KOPT-K1 (cell line): ENCODE results near the gene RNF222.
"Not testable (repeated sequence)": the region's sequence is repeated elsewhere in the genome, so short reads cannot be mapped to it uniquely, and the experiment has no call there.

ENCODE experiments used
- H3K27ac ChIP-seq: fragments of 200-600 bp; sonication (generic); 2 replicates; pipeline ENCODE4 v1.5.1; 2016; ENCODE audit warnings: antibody characterized with exemption, mild to moderate bottlenecking, low read depth, low read length; ENCODE audit not compliant: poor library complexity, severe bottlenecking
- H3K36me3 ChIP-seq: fragments of 200-600 bp; sonication (generic); 2 replicates; pipeline ENCODE4 v1.5.1; 2017; ENCODE audit warnings: antibody characterized with exemption, mild to moderate bottlenecking, low read length, moderate library complexity; ENCODE audit not compliant: insufficient read depth
- H3K9me3 ChIP-seq: fragments of 200-600 bp; sonication (generic); 2 replicates; pipeline ENCODE4 v1.5.1; 2017; ENCODE audit warnings: antibody characterized with exemption, low read length, mild to moderate bottlenecking; ENCODE audit not compliant: insufficient read depth, poor library complexity, severe bottlenecking

Gene RNF222

DNA sequence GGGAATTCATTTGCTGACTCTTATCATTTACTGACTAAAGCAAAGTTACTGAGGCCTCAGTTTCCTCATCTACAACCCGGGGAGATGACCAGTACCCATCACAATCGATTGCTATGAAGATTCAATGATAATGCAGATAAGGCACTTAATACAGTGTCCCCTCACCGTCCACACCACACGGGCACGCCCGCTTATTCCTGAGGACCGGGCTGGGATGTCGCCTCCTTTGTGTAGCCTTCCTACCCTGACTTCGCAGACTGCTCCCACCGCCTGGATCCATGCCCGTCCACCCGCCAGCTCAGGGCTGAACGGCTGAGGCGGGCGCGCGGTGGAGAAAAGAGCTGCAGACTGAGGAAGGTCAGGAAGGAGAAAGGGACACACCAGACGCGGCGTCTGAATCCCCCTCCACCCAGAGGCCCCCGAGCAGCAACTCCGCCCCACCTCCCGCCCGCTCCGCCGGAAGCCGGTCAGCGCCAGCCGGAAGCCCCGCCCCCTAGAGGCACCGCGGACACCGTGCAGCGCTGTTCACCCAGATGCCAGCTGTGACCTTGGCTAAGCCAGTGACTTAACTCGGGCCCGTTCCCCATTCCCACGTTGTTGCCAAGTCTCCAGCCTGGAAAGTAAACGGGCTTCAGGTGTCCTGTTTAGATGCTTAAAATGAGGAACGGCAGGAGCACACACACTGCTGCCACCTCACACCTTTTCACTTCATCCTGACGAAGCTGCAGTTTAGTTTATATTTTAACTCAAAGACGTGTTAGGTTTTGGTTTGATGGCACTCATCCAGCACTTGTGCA is 21.2 kb downstream of the RNF222 start, which contains the start of gene KRABD2:
TSS of gene KRABD2 (minus strand) at position 434 of the 797 bp plus-strand sequence.
- peaks cover 59% of the 10 kb centered on the region for H3K36me3 ChIP-seq
- H3K9me3 ChIP-seq: no peaks in the 10 kb centered on the region
- peak within 1 kb of the TSS; percentile 80 for H3K27ac ChIP-seq

DNA sequence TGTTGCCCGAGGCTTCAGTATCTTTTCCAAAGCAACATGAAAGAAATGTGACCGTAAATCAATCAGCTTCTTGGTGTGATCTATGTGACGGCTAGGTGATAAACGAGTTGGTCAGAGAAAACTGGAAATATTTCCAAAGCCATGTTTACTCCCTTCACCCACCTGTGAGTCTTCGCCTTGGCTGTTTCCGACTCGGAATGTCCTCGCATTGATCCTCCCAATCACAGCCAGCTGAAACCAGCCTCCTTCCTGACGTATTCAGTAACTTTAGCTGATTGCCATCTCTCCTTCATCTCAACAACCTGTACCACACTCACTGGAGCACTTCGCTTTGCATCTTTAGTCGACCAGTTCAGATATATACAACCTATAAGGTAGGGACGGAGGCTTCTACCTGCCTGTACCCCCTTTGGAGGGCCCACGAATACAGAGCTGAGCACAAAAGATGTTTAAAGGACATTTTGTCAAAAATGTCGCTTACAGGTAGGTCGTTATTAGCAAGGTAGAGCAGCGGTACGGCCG is 21.8 kb downstream of the RNF222 start:
- Histone ChIP-seq H3K36me3 (peaks cover 55% of the 10 kb centered on the region), H3K9me3 (no peaks in the 10 kb centered on the region), H3K27ac (peak overlapping the region; percentile 80)

DNA sequence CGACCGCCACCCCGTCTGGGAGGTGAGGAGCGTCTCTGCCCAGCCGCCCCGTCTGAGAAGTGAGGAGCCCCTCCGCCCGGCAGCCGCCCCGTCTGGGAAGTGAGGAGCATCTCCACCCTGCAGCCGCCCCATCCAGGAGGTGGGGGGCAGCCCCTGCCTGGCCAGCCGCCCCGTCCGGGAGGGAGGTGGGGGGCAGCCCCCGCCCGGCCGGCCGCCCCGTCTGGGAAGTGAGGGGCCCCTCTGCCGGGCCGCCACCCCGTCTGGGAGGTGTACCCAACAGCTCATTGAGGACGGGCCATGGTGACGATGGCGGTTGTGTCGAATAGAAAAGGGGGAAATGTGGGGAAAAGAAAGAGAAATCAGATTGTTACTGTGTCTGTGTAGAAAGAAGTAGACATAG is 23.8 kb downstream of the RNF222 start:
- H3K9me3 ChIP-seq, H3K27ac ChIP-seq: not testable (repeated sequence)
- peaks cover 48% of the 10 kb centered on the region for H3K36me3 ChIP-seq

DNA sequence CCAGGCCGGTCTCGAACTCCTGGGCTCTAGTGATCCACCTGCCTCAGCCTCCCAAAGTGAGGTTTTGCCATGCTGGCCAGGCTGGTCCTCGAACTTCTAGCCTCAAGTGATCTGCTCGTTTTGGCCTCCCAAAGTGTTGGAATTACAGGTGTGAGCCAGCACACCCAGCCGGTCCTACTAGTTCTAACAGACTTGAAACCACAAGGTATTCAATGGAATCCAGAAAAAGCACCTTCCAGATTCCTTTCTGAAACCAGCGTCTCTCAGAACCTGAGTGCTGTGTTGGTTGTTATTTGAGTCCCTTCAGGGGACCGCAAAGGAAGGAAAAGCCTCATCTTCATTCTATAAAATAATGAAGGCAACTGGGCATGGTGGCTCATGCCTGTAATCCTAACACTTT is 25.2 kb downstream of the RNF222 start:
- peaks cover 42% of the 10 kb centered on the region for H3K36me3 ChIP-seq
- H3K27ac ChIP-seq: no peak overlapping the region
- H3K9me3 ChIP-seq: no peaks in the 10 kb centered on the region

DNA sequence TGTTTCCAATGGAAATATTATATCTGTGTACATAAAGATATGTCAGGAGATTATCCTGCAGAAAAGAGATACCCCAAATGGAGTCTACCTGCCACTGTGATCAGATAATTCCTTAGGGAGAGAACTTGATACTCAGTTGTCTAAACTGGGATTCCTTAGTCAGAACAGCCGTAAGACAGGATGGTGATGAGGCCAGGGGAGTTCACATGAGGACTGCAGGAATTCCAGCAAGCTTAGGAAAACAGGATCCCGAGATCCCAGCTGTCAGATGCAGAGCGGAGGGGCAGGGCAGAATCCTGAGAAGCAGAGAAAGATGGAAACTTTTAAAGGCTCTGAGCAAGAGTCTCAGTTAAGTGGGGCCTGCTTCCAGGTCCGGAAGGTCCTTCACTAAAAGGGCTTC is 25.8 kb downstream of the RNF222 start:
- Histone ChIP-seq H3K36me3 (peaks cover 36% of the 10 kb centered on the region), H3K27ac (no peak overlapping the region), H3K9me3 (no peaks in the 10 kb centered on the region)

DNA sequence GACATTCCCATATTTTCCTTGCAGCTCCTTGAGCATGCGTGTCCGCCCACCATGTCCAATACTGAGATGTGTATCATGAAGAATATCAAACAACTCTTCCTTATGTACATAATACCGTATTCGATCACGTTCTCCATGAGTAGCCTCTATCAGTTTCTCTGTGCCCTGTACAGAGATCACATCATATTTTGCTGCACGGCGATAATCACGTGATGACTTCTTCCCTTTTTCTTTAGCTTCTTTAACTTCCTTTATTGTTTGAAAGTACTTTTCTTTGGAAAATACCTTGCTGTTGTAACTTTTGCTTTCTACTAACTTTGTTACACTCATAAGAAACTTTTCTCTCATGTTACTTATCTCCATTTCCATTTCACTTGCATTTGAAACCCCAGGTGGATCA is 27.7 kb downstream of the RNF222 start:
- Histone ChIP-seq H3K27ac (no peak overlapping the region), H3K9me3 (no peaks in the 10 kb centered on the region), H3K36me3 (peaks cover 27% of the 10 kb centered on the region; the same call in 1 of the 2 replicates)

DNA sequence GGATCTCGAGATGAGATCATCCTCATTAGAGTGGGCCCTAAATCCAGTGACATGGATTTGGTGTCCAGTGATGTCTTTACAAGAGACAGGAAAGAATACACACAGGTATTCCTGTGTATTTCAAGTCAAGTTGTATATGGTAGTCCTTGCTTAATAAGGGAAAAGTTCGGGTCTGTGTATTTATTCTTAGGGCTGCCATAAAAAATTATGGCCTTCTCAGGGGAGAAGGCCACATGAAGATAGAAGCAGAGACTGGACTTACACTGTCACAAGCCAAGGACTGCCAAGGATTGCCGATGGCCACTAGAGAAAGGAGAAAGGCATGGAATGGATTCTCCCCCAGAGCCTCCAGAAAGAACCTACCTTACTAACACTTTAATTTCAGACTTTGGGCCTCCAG is 29.4 kb downstream of the RNF222 start:
- Histone ChIP-seq H3K27ac (no peak overlapping the region), H3K9me3 (no peaks in the 10 kb centered on the region), H3K36me3 (peaks cover 27% of the 10 kb centered on the region; the same call in 1 of the 2 replicates)

DNA sequence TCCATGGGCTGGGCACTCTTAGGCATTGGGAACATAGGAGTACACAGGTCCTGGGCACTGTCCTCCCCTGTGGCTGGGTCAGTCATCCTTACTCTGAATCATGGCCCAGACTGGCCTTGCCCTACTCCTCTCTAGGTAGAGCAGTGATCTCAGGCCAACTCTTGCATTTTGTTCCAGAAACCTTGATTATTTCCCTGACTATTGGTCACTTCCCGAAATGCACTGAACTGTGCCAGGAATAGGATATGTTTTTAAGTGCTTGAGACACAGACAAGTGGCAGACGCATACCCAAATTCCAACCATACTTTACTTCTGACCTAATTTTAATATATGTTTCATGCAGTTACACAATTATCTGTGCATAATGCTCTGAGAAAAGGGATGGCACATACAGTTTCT is 31.4 kb downstream of the RNF222 start:
- Histone ChIP-seq H3K9me3 (no peaks in the 10 kb centered on the region), H3K27ac (no peak overlapping the region), H3K36me3 (peaks cover 21% of the 10 kb centered on the region; the same call in 1 of the 2 replicates)

DNA sequence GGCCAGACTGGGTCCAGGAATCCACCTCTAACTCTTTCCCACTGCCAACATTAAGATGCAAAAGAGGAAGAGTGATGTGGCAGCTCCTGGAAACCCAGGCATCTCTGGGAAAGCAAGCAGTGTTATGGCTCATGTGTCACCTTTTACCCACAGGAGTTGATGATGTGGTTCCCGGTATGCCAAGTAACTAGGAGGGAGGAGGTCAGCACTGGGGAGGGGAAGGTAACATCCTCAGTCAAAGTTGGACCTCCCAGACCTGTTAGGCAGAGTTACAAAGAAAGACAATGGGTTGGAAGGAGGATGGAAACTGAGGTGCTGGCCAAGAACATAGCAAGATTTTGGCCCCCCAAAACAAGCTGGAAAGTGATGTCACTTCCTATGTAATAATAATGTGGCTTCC is 32.5 kb downstream of the RNF222 start:
- Histone ChIP-seq H3K27ac (no peak overlapping the region), H3K36me3 (peaks cover 21% of the 10 kb centered on the region; the same call in 1 of the 2 replicates), H3K9me3 (no peaks in the 10 kb centered on the region)

DNA sequence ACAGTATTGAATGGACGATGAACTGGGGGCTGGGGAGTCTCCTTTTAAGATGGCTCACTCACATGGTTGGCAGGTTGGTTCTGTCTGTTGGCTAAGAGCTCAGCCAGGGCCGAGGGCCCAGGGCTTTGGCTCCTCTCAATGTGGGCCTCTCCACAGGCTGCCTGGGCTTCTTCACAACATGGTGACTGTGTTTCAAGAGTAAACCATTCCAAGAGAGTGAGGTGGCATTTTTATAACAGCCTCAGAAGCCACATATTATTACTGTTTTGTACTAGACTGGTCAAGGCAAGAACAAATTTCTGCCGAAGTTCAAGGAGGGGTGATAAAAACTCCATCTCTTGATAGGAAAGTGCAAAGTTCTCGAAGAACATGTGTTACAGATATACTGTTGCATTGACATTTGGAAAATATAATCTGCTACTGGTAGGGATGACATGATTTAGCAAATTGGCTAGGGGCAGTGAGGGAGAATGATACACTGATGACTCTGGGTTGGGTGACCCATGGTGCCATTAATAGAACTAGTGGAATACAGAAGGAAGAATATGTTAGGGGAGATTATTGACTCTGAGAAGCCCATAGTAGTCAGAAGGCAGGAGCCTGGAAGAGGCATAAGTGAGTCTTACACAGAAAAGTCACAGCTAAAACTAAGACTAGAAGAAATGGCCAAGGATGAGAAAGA is 34.8 kb downstream of the RNF222 start:
- no peaks in the 10 kb centered on the region; the same call in 1 of the 2 replicates for H3K36me3 ChIP-seq
- H3K27ac ChIP-seq: no peak overlapping the region
- no peaks in the 10 kb centered on the region for H3K9me3 ChIP-seq

DNA sequence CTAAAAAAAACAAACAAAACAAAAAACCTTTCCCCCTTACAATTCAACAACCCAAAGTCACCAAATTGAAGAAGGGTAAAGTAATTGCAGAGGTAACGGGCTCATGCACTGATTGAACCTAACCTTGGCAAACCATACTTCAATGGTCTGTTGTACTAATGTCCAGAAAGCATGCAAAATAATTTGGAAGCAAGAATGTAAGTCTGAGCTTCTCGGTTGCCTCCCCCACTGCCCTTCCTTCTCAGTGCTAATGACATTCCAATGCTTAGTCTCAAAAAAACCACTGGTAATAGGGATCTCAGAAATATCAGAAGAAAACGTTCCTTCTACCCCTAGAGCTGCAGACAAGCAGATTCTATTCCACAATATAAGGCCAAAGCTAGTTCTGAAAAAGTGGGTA is 36.9 kb downstream of the RNF222 start:
- H3K36me3 ChIP-seq: no peaks in the 10 kb centered on the region; the same call in 1 of the 2 replicates
- H3K9me3 ChIP-seq: no peaks in the 10 kb centered on the region
- H3K27ac ChIP-seq: no peak overlapping the region

DNA sequence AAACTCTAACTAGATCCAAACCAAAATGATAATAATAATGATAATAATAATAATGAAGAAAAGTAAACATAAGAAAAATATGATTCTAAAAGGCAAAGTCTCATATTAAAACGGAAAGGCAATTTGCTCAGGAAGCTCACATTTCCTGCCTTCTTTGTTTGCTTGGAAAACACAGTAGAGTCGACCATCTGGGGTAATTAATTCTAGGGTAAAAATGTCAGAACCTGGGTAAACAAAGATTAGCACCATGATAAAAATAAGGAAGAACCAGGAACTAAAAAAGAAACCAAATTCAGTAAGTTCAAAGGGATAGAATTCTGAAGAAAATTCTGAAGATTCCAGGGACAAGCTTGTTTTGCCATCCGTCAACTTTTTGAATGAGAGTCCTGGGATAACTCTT is 37.4 kb downstream of the RNF222 start:
- Histone ChIP-seq H3K36me3 (no peaks in the 10 kb centered on the region; the same call in 1 of the 2 replicates), H3K9me3 (no peaks in the 10 kb centered on the region), H3K27ac (no peak overlapping the region)

DNA sequence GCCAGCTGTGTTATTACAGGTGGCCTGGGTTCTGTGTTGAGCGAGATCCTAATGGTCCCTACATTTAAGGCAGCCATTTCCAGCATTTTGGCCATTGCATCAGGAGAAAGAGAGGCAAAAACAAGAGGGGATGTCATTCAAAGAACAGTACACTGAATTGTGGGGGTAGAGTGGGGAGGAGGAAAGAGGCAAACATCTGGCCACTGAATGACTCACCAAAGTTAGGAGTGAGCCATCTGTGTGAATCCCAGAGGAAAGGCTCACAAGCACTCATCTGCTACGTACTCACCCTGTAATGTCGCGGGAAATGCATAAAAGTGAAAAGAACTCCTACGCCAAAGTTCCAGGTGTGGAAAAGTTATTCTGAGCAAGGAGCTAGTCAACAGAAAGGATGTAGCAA is 37.9 kb downstream of the RNF222 start:
- Histone ChIP-seq H3K27ac (no peak overlapping the region), H3K9me3 (no peaks in the 10 kb centered on the region), H3K36me3 (no peaks in the 10 kb centered on the region; the same call in 1 of the 2 replicates)

DNA sequence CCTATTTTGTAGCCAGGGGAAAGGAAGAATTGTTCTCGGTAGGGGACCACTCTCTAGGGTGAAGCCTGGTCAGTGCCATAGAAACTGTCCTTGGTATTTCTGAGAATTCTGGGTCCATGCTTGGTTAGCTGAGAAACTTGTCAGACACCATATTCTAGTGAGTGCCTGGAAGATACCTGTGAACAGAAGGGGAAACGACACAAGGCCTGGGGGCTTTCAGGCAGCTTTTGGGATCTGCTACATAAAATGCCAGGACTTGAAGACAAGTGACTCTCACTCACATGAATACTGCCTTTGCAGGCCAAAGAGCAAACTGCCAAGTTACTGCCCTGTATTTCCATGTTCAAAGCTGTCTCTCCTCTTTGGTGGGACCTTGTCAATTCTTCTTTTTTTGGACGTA is 39.7 kb downstream of the RNF222 start:
- Histone ChIP-seq H3K9me3 (no peaks in the 10 kb centered on the region), H3K27ac (no peak overlapping the region), H3K36me3 (no peaks in the 10 kb centered on the region)

DNA sequence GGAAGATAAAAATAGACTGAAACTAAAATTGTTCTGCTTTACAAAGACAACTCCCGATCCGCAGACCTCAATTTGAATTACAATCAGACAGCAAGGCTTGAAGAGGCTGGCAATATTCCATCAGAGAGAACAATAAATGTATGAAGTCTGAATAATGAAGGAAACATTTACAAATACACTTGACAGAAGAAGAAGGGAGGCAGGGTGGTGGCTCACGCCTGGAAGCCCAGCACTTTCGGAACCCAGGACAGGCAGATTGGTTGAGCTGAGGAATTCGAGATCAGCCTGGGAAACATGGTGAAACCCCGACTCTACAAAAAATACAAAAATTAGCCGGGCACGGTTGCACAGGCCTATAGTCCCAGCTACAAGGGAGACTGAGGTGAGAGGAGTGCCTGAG is 43.4 kb downstream of the RNF222 start:
- H3K9me3 ChIP-seq: no peaks in the 10 kb centered on the region
- H3K27ac ChIP-seq: no peak overlapping the region
- H3K36me3 ChIP-seq: no peaks in the 10 kb centered on the region
